GM12878 (cell line): ENCODE data around the gene TCF4. TPM values are rescaled to one million over a fixed set of nuclear protein-coding genes. Genes with fewer than 3 reads are reported as not detected.

Source experiments
- ATAC-seq: fragments of 200-7000 bp; cut with Tn5 transposase; 3 replicates; pipeline ENCODE4 v1.9.1; 2020; ENCODE audit warnings: mild to moderate bottlenecking, moderate library complexity
- BruUV-seq: library from RNA; stranded (reverse); fragments of 400-500 nt; replicated peaks from 2 replicates; lab custom pipeline; 2021; lab: Mats Ljungman, UMichigan
- CTCF ChIA-PET: fragments of 300-600 bp; sonication (Branson Sonifier 250); formaldehyde crosslinking; extraction: SDS; loops from one replicate; lab custom pipeline; 2021; ENCODE audit warnings: inconsistent platforms; lab: Yijun Ruan, JAX
- POLR2A ChIA-PET: fragments of 350-600 bp; formaldehyde crosslinking; extraction: SDS; loops from one replicate; lab custom pipeline; 2021; ENCODE audit warnings: inconsistent platforms; lab: Charles Lee
- RAD21 ChIA-PET: fragments of 300-600 bp; sonication (Branson Sonifier 250); formaldehyde crosslinking; loops from one replicate; lab custom pipeline; 2023; ENCODE audit warnings: antibody characterized with exemption; ENCODE audit not compliant: unreplicated experiment; lab: Charles Lee
- SMC1A ChIA-PET: fragments of 300-600 bp; sonication (Branson Sonifier 250); formaldehyde crosslinking; loops from one replicate; lab custom pipeline; 2023; ENCODE audit not compliant: unreplicated experiment, uncharacterized antibody; lab: Charles Lee
- DNase-seq: peaks from one replicate; pipeline ENCODE4 v3.0.0-alpha.2; 2011; ENCODE audit warnings: low read depth, low spot score
- FAIRE-seq: peaks from 3 replicates; lab custom pipeline; 2011; peaks lifted over from hg19 to GRCh38; lab: Jason Lieb, UNC
- H2AFZ ChIP-seq: 2 replicates; pipeline ENCODE4 v1.6.0; 2011; ENCODE audit warnings: low read depth, low read length, control low read depth; ENCODE audit not compliant: control insufficient read depth
- H3K27ac ChIP-seq: 2 replicates; pipeline ENCODE4 v1.5.1; 2011; ENCODE audit warnings: control low read depth; ENCODE audit not compliant: control insufficient read depth, insufficient read depth
- H3K27me3 ChIP-seq, 2 experiments: replicated peaks in 1 of 2; 2 replicates each; pipeline versions ENCODE4 v1.6.0 to v1.6.1; 2011; ENCODE audit warnings: low read length in 1 of 2; ENCODE audit not compliant: control insufficient read depth in 2 of 2, insufficient read depth in 2 of 2
- H3K36me3 ChIP-seq, 2 experiments: 2 replicates each; pipeline ENCODE4 v1.5.1; 2011; ENCODE audit warnings: low read length in 1 of 2; ENCODE audit not compliant: control insufficient read depth in 2 of 2, insufficient read depth in 2 of 2
- H3K4me1 ChIP-seq: 2 replicates; pipeline ENCODE4 v1.6.1; 2011; ENCODE audit warnings: mild to moderate bottlenecking, low read length, moderate library complexity, mixed read lengths; ENCODE audit not compliant: control insufficient read depth, insufficient read depth
- H3K4me2 ChIP-seq: 2 replicates; pipeline ENCODE4 v1.6.0; 2011; ENCODE audit warnings: control low read depth; ENCODE audit not compliant: control insufficient read depth, insufficient read depth
- H3K4me3 ChIP-seq: fragments of 200-600 bp; sonication (generic); 2 replicates; pipeline ENCODE4 v1.5.1; 2016
- H3K79me2 ChIP-seq: 2 replicates; pipeline ENCODE4 v1.6.0; 2011; ENCODE audit warnings: low read length; ENCODE audit not compliant: control insufficient read depth, insufficient read depth
- H3K9ac ChIP-seq: 2 replicates; pipeline ENCODE4 v1.8.0; 2011; ENCODE audit warnings: low read length, control low read depth, mixed read lengths; ENCODE audit not compliant: control insufficient read depth, insufficient read depth
- H3K9me3 ChIP-seq: replicated peaks from 3 replicates; pipeline ENCODE4 v1.5.1; 2011; ENCODE audit warnings: mild to moderate bottlenecking, low read length; ENCODE audit not compliant: control insufficient read depth, insufficient read depth
- H4K20me1 ChIP-seq: 2 replicates; pipeline ENCODE4 v1.6.0; 2011; ENCODE audit not compliant: control insufficient read depth, insufficient read depth
- ATF7 ChIP-seq: fragments of 450-650 bp; IDR thresholded peaks from 2 replicates; pipeline ENCODE4 v1.6.1; 2016; ENCODE audit warnings: low read depth, mild to moderate bottlenecking
- FOS ChIP-seq: IDR thresholded peaks from 3 replicates; pipeline ENCODE4 v1.6.1; 2011; ENCODE audit warnings: borderline replicate concordance; ENCODE audit not compliant: insufficient read length; ENCODE audit errors: extremely low read depth
- HDAC6 ChIP-seq: fragments of 200-600 bp; sonication (generic); IDR thresholded peaks from one replicate; pipeline ENCODE4 v1.8.0; 2017; ENCODE audit warnings: antibody characterized with exemption; ENCODE audit not compliant: unreplicated experiment
- KDM1A ChIP-seq: fragments of 200-600 bp; sonication (generic); IDR thresholded peaks from 2 replicates; pipeline ENCODE4 v1.6.1; 2016; ENCODE audit warnings: borderline replicate concordance
- MTA2 ChIP-seq: fragments of 450-650 bp; IDR thresholded peaks from 2 replicates; pipeline ENCODE4 v1.6.1; 2016; ENCODE audit warnings: low read depth, mild to moderate bottlenecking, moderate library complexity
- MYB ChIP-seq: fragments of 150-350 bp; IDR thresholded peaks from 2 replicates; pipeline ENCODE4 v1.6.1; 2014; ENCODE audit warnings: mild to moderate bottlenecking, low read depth, low read length, borderline replicate concordance
- NFYA ChIP-seq: IDR thresholded peaks from 2 replicates; pipeline ENCODE4 v1.6.1; 2011; ENCODE audit warnings: low read depth, mild to moderate bottlenecking, low read length, improper control_type of control experiment, borderline replicate concordance
- TAF1 ChIP-seq: IDR thresholded peaks from 2 replicates; pipeline ENCODE4 v1.6.1; 2011; ENCODE audit warnings: mild to moderate bottlenecking, low read depth, low read length, borderline replicate concordance
- WRNIP1 ChIP-seq: IDR thresholded peaks from 2 replicates; pipeline ENCODE4 v1.6.1; 2011; ENCODE audit warnings: low read depth, low read length, improper control_type of control experiment, borderline replicate concordance
- YY1 ChIP-seq: IDR thresholded peaks from 2 replicates; pipeline ENCODE4 v1.6.1; 2011; ENCODE audit warnings: low read depth, mild to moderate bottlenecking, low read length
- ZZZ3 ChIP-seq: IDR thresholded peaks from 2 replicates; pipeline ENCODE4 v1.6.1; 2011; ENCODE audit warnings: low read depth; ENCODE audit not compliant: control insufficient read depth, insufficient read length
- WGBS: methylation state at CpG from one replicate; pipeline ENCODE4 v1.1.6; 2016; ENCODE audit warnings: low lambda C conversion rate; ENCODE audit not compliant: insufficient replicate concordance, insufficient coverage; ENCODE audit errors: missing lambda C conversion rate; 5-methylcytosine and 5-hydroxymethylcytosine counted together
- in situ Hi-C: fragments of 300-500 bp; cut with MboI; formaldehyde crosslinking; loops from 9 replicates; pipeline ENCODE4 v1.14.3; 2018; ENCODE audit warnings: mixed read lengths
- intact Hi-C: fragments of 100-400 bp; cut with micrococcal nuclease; formaldehyde crosslinking; loops from one replicate; pipeline ENCODE4 v1.14.2; 2022; ENCODE audit not compliant: unreplicated experiment
- polyA plus RNA-seq, 11 experiments: library from polyadenylated mRNA; depleted of rRNA in 4 of 11; unstranded in 6 of 11; stranded (reverse) in 5 of 11; fragments of >200 nt; fragmentation: Nextera tagmentation in 4 of 11; fragmentation: Illumina TruSeq in 1 of 11; extraction: Ambion mirVana in 4 of 11; extraction: Trizol in 1 of 11; gene quantifications; 1 replicate in 1 of 11; 2 replicates in 10 of 11; pipeline versions ENCODE4 v1.2.1 to v1.2.3, GENCODE V29; 2011 to 2016; ENCODE audit warnings: inconsistent platforms in 2 of 11, missing spikeins in 2 of 11, low read depth in 1 of 11
- total RNA-seq, 4 experiments: library from RNA; depleted of rRNA in 3 of 4; stranded (reverse); fragments of >200 nt in 3 of 4; fragmentation: Illumina TruSeq in 1 of 4; extraction: Trizol in 1 of 4; gene quantifications; 2 replicates each; pipeline versions ENCODE4 v1.2.1 to v1.2.3, GENCODE V29; 2013 to 2021
- TF ChIP-seq, protein P1 (sequence below): IDR thresholded peaks from 2 replicates; pipeline ENCODE4 v1.6.1; 2011; ENCODE audit warnings: borderline replicate concordance, low read depth, mild to moderate bottlenecking, moderate library complexity, mixed read lengths, low read length; ENCODE audit not compliant: insufficient read depth; ENCODE audit errors: extremely low read length
- TF ChIP-seq, protein P2 (sequence below): fragments of 450-650 bp; IDR thresholded peaks from 2 replicates; pipeline ENCODE4 v1.6.1; 2016; ENCODE audit warnings: mild to moderate bottlenecking, moderate library complexity, borderline replicate concordance
- TF ChIP-seq, protein P3 (sequence below): IDR thresholded peaks from 2 replicates; pipeline ENCODE4 v1.6.1; 2012; ENCODE audit warnings: low read depth, low read length, improper control_type of control experiment
- TF ChIP-seq, protein P4 (sequence below): fragments of 450-650 bp; conservative IDR thresholded peaks from 2 replicates; pipeline ENCODE4 v1.6.1; 2017; ENCODE audit warnings: mild to moderate bottlenecking, moderate library complexity

The TCF4 gene
- total and polyA plus RNA-seq, 10 of the 15 experiments (the other 5 are each of a cell fraction or from before 2014, with no cell fraction given): 15.2 to 94.0 (median 31.5) TPM

DNA sequence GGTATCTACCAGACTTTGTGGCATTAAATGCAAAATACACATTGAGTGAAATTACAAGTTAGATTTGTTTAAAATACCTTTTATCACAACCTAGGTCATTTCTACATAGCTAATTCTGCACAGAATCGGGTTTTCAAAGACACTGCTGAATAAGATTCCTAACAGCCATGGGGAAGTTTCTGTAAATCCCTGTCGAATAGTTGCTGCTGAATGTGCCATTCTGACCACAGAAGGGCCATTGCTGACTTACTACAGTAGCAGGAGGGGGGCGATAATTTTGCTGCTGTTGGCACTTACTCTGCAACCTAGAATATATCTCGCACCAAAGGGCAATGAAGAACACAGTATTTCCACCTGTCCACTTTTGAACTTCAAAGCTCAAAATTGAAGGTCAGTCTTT, 232.8 kb downstream of the TCF4 start:
- no peaks in the 10 kb centered on the region for H3K4me1 ChIP-seq
- WGBS: 36% methylated on average over 4 of the region's 4 CpGs
- no peak overlapping the region for H3K9ac ChIP-seq
- H3K27ac ChIP-seq: no peak overlapping the region
- ChIA-PET RAD21 (interaction anchor here (0.8 to 3.6 kb wide), 2 partner anchors 11 to 24 kb away, joined by 3 to 11 read pairs; no protein-coding TSS in a partner anchor), SMC1A (interaction anchor here (0.6 to 2.4 kb wide), 3 partner anchors 8 to 120 kb away, joined by 3 to 7 read pairs (median 3); no protein-coding TSS in a partner anchor), CTCF (interaction anchor here (0.7 to 2.7 kb wide), 3 partner anchors 11 to 61 kb away, joined by 3 to 11 read pairs (median 4); no protein-coding TSS in a partner anchor), POLR2A (no interaction called here)
- no peaks in the 10 kb centered on the region; a peak in 2 of 4 replicates for H3K27me3 ChIP-seq
- DNase-seq (no peak), FAIRE-seq (no peak), ATAC-seq (no peak)
- in situ Hi-C loops (no loop called here), intact Hi-C loops (no loop called here)
- no peak overlapping the region for H2AFZ ChIP-seq
- no peaks in the 10 kb centered on the region for H3K79me2 ChIP-seq
- no peaks in the 10 kb centered on the region for H3K36me3 ChIP-seq
- no peak for TF ChIP-seq MTA2
- no peak for TF ChIP-seq WRNIP1
- no peak for TF ChIP-seq FOS
- TF ChIP-seq ZZZ3: no peak
- no peak for TF ChIP-seq TAF1
- TF ChIP-seq HDAC6: no peak
- TF ChIP-seq YY1: no peak
- TF ChIP-seq, protein P1, sequence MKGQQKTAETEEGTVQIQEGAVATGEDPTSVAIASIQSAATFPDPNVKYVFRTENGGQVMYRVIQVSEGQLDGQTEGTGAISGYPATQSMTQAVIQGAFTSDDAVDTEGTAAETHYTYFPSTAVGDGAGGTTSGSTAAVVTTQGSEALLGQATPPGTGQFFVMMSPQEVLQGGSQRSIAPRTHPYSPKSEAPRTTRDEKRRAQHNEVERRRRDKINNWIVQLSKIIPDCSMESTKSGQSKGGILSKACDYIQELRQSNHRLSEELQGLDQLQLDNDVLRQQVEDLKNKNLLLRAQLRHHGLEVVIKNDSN: no peak
- TF ChIP-seq, protein P2, sequence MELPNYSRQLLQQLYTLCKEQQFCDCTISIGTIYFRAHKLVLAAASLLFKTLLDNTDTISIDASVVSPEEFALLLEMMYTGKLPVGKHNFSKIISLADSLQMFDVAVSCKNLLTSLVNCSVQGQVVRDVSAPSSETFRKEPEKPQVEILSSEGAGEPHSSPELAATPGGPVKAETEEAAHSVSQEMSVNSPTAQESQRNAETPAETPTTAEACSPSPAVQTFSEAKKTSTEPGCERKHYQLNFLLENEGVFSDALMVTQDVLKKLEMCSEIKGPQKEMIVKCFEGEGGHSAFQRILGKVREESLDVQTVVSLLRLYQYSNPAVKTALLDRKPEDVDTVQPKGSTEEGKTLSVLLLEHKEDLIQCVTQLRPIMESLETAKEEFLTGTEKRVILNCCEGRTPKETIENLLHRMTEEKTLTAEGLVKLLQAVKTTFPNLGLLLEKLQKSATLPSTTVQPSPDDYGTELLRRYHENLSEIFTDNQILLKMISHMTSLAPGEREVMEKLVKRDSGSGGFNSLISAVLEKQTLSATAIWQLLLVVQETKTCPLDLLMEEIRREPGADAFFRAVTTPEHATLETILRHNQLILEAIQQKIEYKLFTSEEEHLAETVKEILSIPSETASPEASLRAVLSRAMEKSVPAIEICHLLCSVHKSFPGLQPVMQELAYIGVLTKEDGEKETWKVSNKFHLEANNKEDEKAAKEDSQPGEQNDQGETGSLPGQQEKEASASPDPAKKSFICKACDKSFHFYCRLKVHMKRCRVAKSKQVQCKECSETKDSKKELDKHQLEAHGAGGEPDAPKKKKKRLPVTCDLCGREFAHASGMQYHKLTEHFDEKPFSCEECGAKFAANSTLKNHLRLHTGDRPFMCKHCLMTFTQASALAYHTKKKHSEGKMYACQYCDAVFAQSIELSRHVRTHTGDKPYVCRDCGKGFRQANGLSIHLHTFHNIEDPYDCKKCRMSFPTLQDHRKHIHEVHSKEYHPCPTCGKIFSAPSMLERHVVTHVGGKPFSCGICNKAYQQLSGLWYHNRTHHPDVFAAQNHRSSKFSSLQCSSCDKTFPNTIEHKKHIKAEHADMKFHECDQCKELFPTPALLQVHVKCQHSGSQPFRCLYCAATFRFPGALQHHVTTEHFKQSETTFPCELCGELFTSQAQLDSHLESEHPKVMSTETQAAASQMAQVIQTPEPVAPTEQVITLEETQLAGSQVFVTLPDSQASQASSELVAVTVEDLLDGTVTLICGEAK: no peak
- TF ChIP-seq MYB: no peak
- TF ChIP-seq, protein P3, sequence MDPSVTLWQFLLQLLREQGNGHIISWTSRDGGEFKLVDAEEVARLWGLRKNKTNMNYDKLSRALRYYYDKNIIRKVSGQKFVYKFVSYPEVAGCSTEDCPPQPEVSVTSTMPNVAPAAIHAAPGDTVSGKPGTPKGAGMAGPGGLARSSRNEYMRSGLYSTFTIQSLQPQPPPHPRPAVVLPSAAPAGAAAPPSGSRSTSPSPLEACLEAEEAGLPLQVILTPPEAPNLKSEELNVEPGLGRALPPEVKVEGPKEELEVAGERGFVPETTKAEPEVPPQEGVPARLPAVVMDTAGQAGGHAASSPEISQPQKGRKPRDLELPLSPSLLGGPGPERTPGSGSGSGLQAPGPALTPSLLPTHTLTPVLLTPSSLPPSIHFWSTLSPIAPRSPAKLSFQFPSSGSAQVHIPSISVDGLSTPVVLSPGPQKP: no peak
- TF ChIP-seq NFYA: no peak
- no peak for TF ChIP-seq KDM1A
- TF ChIP-seq ATF7: no peak
- TF ChIP-seq, protein P4, sequence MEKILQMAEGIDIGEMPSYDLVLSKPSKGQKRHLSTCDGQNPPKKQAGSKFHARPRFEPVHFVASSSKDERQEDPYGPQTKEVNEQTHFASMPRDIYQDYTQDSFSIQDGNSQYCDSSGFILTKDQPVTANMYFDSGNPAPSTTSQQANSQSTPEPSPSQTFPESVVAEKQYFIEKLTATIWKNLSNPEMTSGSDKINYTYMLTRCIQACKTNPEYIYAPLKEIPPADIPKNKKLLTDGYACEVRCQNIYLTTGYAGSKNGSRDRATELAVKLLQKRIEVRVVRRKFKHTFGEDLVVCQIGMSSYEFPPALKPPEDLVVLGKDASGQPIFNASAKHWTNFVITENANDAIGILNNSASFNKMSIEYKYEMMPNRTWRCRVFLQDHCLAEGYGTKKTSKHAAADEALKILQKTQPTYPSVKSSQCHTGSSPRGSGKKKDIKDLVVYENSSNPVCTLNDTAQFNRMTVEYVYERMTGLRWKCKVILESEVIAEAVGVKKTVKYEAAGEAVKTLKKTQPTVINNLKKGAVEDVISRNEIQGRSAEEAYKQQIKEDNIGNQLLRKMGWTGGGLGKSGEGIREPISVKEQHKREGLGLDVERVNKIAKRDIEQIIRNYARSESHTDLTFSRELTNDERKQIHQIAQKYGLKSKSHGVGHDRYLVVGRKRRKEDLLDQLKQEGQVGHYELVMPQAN: no peak
- TF ChIP-seq, all 136 proteins: peak for 0
- H3K4me3 ChIP-seq: no peak overlapping the region
- BruUV-seq: no TSS peak
- no peaks in the 10 kb centered on the region for H4K20me1 ChIP-seq
- H3K4me2 ChIP-seq: no peak overlapping the region
- no peaks in the 10 kb centered on the region for H3K9me3 ChIP-seq
